Measurements from ENCODE around the gene S1PR3.

The S1PR3 gene

DNA sequence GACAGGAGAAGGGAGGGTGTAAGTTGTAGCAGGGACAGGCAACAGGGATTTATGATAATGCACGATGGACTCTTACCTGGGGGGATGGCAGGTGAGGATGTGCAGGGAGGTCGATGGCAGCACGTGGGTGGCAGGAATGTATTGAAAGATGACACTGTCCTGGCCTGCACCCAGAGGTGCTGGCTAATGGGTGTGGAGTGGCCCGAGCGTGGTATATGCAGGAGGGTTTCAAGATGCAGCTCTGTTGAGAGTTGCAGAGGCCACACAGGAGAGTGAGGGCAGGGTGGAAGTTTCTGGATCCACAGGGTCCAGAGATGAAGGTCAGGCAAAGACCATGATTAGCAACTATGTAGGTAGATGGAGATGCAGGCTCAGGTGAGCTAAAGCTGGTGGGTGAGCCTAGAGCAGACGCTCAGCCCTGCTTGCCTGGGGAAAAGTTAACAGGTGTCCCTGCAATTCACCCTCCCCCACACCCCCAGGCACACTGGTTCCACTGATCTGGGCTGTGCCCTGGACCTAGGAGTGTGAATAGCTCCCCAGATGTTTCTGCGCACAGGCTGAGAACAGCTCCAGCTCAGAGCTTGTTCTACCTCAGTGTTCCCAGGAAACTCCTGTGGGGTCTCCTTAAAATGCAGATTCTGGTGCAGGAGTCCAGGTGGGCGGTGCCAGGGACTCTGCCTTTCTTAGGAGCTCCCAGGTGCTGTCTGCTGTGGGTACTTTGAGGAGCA lies 21.5 kb upstream of the S1PR3 start:
- no peak for DNase-seq

DNA sequence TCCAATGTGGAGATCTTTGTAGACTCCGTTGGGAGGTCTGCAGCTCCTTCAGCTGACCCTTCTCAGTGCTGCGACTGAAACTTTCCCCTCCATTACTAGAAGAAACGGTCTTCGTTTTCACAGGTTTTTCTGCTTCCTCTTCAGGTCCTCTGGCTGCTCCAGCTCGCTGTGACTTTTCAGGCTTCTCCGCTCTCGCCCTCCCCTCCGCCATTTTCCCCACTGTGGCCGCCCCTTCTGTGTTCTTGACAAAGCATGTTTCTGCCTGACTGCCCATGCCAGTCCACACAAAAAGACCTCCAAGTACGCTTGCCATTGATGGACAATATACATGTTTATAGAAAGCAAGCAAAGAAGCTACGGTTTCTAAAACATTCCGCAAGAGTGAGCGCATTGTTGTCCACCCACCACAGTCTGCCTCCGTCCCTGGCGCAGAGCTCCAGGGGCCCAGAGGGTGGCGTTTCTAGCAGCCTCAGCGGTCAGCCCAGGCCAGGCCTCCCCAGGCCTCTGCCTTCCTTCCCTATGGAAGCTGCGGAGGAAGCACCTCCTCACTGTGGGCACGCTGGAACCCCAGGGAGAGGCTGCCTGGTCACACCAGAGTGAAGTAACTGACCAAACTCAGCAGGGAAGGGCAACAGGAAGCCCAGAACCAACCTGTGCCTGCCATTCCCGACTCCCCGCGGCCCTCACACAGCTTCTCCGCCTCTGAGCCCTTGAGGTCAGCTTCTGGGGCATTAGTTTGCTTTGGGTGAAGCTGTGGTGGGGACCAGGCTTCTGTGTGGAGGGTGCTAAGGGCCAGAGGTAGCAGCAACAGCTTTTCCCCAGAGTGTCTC lies 19.9 kb upstream of the S1PR3 start:
- no peak for DNase-seq

DNA sequence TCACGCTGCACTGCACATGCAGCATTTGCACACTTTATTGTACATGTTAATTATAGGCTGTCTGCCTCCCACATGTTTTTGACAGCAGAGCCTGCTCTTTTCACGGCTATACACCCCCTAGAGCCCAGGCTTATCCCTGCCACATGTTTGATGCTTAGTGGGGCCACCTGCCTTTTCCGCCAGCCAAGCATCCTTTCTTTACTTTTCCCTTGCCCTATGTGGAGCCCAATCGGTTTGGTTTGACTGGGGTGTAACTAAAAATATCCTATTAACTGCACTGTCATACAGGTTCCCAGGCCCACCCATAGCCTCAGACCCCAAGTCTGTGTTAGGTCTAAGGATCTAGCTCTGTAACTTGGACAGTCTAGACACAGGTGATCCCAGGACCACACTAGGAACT lies 18.9 kb upstream of the S1PR3 start:
- no peak for DNase-seq

DNA sequence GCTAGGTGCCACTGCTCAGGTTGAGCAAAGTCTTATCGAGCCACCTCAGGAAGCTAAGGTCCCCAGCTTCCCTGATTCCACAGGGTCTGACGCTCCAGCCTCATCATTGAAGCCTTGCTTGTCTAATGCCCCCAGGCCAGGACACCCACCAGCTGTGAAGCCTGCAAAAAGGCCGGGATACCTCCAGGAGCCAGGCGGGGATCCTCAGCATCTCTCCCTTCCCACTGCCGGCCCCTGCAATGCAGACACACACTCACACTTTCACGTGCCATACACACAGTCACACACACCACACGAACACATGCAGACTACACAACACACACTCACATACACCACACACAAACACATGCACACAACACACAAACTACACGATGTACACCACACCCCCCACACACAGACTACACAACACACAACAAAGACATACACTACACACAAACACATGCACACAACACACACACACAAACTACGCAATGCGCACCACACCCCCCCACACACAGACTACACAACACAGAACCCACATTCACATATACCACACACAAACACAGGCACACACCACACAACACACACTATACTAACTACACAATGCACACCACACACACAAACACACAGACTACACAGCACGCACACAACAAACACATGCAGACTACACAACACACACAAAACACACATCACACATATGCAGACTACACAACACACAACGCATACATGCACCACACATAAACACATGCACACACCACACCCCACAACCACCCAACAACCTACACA lies 17.8 kb upstream of the S1PR3 start:
- DNase-seq: no peak

DNA sequence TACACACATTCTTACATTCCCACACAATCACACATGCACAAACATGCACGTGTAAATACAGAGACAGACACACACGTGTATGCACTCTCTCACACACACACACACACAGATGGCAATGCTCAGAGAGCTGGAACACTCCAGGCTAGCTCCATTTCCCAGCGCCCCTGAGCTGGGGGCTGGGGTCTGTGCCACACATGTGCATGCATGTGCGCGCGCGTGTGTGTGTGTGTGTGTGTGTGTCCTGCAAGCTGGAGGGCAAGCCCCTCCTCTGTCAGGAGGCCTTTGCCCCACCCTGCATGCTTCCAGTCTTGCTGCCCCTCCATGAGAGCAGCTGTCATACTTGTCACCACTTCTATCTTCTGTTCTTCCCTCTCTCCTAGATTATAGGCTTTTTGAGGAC lies 16.6 kb upstream of the S1PR3 start:
- no peak for DNase-seq

DNA sequence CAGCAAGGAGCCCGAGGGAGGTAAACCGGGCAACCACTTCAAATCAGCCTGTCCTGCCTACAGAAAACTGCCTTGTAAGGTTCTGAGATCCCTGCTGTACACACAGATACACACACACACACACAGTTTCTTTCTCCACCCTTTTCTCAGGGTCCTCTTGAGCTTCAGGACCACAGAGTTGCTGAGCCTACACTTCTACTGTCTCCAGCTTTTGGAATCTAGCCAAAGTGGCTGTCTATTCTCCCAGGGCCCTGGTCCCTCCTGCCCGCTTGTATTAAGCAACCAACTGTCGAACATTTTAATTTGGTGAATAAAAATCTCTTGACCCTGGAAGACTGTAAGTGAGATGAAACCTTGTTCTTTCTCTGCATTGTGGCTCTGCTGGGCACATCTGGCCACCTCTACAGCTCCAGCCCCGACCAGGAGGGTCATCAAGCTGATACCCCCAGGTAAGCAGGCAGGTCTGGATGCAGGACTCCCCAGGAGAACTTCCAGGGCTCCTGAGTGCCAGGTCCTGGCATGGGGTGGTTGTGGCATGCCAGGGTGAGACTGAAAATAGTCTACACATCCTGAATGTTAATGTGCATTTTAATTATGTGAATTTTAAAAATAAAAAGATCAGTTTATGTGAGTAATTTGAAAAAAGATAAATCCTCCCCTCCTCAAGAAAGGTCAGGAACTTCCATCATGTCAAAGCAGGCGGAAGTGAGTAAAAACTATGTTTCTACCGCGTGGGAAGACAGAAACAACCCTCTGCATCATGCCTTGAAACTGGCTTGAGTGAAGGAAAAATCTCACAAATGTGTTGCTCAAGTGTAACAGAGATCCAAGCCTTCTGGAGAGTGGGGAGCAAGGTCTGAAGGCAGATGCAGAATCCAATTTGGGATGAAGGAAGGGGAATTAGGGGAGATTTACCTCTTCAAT lies 15.0 kb upstream of the S1PR3 start:
- DNase-seq: no peak

DNA sequence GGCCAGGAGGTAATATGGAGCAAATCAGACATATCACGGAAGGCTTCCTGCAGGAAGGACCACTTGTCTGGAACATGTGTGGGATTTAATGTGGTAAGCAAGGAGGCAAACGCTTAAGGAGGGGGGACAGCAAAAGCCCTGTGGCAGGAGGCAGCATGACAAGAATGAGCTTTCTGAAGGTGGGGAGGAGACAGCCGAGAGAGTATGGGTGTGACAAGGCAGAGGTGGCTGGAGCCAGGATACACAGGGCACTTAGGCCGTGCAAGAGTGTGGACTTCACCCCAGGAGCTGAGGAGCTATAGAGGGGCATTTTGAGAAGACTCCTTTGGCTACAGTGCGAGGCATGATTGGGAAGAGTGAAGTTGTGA lies 14.4 kb upstream of the S1PR3 start:
- DNase-seq: no peak

DNA sequence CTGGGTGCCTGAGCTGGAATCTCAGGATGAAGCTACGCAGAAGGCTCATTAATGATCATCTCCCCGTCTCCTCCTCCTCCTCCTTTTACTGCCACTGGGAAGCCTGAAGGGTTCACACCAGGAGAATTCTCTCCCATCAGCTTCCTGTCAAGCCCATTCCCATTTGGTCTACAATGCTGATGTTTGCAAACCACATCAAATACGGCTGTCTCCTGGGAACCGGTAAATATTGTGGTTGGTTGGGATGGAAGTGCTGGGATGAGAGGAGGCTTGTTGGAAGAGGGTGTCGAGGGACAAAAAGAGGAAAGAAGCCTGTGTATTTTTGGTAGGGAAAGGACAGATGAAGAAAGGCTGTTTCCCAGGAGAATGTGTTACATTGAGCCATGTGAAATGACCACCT lies 13.2 kb upstream of the S1PR3 start:
- DNase-seq: no peak

DNA sequence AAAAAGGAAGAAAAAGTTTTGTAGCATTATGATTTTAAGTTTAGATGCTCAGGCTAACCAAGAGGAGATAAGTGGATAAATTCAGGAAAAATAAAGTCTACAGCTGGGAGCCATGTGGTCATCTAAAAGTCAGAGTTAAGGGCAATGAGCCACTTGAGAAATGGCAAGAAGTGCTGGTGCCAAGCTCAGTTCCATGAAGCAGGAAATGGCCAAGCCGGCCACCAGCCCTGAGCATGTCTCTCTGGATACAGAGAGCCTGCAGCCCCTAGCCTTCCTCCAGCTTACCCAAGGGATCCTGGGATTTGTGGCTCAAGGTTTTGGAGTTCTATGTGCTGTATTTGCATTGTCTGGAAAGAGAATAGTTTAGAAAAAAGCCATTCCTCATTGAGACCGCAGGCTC lies 12.2 kb upstream of the S1PR3 start:
- no peak for DNase-seq

DNA sequence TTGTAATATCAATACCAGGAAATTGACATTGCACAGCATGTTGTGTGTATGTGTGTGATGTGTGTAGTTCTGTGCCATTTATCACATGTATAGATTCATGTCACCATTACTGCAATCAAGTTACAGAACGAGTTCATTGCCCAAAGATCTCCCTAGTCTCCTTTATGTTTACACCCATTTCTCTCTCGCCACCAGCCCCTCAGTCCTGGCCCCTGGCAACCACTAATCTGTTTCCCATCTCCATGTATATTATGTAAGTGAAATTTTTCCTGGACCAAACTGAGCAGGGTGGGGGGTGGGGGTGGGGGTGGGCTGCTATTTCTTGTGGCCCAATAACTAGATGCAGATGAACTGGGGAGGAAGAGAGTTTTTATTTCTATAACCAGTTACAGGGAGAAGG lies 11.5 kb upstream of the S1PR3 start:
- DNase-seq: no peak

DNA sequence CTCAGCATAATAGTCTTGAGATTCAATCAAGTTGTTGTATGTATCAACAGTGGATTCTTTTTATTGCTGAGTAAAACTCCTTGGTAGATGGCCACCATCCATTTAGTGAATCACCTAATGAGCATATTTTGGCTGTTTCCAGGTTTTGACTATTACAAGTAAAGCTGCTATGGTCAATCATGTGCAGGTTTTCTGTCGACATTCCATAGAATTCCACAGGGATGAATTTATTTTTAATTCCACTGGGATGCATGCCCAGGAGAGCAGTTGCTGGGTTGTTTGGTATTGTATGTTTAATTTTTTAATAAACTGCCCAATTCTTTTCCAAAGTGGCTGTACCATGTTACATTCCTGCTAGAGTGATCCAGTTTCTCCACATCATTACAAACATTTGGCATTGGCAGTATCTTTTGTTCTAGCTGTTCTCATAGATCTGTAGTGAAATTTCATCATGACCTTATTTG lies 10.5 kb upstream of the S1PR3 start:
- no peak for DNase-seq

DNA sequence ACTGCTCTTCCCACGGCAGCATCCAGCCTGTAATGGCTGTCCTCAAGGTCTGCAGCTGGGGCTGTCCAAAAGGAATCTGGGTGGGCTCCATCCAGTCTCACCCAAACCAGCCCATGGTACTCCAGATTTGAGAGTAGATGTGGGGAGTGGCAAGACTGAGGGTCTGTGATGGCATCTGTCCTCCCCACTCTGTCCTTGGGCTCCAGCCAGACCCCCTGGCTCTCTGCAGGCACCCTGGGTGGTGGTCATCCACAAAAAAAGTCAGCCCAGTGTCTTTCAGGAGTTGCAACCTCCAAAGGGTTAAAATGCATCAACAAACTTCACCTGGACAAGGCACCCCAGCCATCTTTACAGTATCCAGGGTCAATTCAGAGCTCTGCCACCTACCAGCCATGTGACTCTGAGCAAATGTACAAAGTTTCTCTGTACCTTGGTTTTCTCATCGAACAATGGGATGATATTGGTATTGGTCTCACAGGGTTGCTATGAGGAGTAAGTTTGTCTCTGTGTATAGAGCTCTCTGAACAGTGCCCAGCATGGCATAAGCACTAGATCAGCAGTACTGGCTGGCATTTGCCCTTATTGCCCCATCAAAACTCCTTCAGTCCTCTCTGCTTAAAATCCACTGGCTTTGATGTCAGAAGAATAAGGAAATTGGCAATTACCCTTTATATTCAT lies 7.3 kb upstream of the S1PR3 start:
- DNase-seq: no peak

DNA sequence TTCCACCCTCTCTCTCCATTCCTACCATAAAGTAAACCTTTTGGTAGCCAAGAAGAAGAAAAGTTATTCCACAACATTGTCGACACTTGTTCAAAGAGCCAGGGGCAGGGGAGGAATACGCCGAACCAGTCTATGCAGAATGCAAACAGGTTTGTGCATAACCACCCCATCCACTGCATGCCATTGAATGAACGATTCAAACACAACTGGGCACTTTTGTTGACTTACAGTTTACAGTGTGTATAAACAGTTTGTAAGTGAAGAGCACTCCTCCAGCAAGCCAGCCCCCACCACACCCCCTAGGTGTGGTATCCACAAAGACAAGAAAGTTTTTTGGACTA lies 6.8 kb upstream of the S1PR3 start:
- DNase-seq: no peak

DNA sequence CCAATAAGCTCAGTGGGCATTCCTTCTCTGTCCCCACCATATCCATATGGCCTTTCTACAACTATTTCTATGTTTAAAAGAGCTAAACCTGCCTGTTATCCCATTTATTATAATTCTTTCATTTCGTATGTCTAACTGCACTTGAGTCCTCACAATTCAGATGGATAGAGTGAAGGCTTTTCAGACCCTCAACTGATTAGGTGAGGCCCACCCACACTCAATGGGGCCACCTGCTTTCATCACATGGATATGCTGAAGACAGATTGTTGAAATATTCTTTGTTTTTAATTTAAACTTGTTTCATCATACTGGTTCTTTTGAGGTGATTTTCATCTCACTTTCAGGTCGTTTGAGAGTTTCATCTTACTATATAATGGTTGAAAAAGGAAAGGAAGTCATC lies 5.7 kb upstream of the S1PR3 start:
- no peak for DNase-seq

DNA sequence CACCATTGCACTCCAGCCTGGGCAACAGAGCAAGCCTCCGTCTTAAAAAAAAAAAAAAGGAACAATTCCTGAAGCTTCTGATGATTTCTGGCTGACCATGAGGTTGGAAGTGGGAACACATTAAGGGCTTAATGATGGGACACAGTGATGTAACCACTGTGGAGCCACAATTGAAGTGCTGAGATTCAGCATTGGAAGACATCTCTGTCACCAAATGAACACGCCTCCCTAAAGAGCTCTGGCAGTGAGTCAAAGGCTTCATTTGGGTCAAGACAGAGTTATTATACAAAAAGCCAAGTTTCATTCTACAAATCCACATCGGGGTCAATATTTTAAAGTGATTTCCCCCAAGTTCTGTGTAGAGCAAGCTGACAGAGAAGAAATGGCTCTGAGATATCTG lies 4.5 kb upstream of the S1PR3 start:
- no peak for DNase-seq

DNA sequence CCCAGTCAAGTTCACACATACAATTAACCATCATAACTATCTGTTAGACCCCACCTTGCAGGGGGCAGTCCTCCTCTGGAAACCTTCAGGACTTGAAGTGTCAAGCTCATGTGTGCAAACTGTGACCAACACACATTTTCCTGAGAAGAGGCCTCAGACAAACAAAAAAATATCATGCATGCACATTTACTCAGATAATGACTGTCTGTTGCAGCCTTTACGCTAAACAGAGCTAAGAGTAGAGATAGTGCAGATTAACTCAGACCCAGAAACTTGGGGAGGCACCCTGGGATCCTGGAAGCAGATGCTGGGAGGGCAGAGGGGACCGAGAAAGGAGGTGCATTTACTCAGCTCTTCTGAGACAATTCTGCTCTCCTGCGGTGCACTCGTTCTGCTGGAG lies 3.6 kb upstream of the S1PR3 start:
- DNase-seq: no peak

DNA sequence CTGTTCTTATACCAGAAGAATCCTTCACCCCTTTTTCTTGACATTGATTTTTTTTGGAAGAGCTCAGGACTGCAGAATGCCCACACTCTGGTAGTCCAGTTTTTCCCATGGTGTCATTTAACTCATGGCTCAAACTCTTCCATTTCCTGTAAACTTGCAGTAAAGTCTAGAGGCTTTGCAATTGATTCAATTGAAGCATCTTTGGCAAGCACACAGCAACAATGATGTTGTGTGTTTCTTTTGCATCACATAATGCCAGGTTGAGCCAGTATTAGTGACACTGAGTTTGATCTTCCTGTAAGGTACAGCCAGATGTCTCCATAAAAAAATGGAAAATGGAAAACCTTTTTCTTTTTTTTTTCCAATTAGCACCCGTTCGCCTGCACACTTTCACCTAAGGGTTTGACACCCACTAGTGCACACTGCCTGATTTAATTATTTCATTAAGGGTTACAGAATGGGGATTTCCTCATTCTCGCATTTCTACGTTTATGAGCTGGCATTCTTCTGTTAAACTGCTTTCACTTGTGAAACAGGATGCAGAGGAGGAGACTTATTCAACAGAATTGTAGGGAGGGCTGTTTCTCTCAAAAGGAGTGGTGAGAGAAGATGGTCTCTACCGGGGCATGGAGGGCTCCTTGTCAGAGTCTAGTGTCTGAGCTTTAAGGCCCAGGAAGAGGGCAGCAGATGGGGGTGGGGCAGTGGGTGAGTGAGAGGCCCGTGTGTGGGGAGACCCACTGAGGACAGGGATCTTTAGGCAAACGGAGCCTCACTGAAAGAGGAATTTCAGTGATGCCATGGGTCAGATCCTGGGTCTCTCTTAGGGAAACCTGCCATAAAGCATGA lies 2.2 kb upstream of the S1PR3 start:
- DNase-seq: no peak

DNA sequence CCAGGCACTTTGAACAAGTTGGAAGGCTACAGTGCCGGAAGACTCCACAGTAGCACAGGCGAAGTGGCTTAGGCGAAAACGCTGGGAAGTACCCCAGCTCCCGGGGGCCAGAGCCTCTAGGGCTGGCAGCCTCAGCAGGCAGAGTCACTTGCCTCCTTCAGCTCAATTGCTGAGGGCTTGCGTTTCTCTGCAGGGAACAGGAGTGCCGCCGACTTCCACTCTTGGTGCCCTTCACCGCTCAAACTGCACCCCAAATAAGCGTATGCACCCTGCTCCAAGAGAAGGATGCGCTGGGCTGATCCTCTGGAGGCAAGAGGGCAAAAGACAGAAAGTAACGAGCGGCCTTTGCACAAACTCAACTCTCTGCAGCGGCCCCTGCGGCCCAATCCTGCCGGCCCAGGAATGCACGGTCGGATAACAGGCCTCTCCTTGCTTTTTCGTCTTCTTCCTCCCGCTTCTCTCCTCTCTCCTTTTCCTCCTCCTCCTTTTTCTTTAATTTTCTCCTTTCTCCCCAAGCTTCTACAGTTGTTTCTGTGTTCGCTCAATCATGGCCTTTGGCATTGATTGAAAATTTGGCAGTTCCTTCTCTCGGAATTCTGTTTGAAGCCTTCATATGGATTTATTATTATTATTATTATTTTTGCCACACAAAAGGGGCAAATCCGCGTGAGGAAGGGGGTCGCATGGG lies 1.1 kb upstream of the S1PR3 start:
- DNase-seq: no peak

DNA sequence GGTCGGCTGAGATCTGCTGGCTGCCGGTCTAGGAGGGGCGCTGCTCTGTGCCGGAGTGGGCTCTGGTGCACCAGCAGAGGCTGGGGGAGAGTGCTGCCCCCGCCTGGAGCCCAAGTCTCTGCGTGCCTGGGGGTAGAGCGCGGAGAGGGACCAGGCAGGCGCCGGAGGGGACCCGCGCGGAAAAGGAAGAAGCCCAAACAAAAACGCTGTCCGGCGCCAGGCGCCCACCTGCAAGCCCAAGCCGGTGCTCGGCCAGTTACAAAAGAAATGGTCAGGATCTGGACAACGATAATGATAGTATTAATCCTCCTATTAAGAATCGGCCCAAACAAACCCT lies 571 bp upstream of the S1PR3 start:
- no peak for DNase-seq

DNA sequence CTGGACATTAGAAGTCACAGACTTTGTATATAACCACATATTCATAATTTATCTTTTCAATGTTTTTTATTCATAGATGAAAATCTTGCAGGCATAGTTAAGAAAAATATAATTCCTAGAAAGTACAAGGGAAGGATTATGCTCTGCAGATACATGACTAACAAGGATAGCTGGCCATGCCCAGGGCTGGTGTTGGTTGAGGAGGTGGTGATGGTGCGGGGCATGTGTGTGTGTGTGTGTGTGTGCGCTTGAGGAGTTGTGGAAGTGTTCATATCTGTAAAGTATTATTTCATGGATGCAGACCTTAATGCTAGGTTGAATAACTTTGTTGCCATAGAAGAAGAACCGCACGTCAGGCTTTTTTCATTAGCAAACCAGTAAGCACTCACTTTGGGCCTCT lies 1.3 kb downstream of the S1PR3 start:
- no peak for DNase-seq

DNA sequence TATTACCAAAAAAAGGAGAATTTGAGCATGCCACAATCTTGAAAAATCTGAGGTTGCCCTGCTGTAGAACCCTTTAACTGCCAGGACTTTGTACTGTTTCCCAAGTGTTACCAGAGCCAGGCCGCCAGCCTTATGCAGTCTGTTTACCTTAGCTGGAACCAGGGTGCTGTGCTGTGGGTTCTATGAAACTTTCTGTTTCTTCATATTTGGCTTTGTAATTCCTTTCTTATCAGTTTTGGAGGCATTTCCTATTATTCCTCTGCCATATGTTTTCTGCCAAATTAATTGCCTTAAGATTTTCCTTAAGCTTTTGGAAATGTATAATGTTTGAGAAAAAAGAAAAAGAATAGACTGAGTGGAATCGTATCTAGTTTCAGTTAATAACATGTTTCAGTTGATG lies 2.1 kb downstream of the S1PR3 start:
- no peak for DNase-seq

Measured in activated gamma-delta T cell (primary cell).